GM19324 (cell line): ENCODE data around the gene KLK3.
"Not testable (repeated sequence)": the region's sequence is repeated elsewhere in the genome, so short reads cannot be mapped to it uniquely, and the experiment has no call there.

ENCODE experiments used
- ATAC-seq: cut with Tn5 transposase; IDR thresholded peaks from one replicate; pipeline ENCODE4 v1.9.1; 2021; ENCODE audit warnings: mild to moderate bottlenecking, moderate library complexity; ENCODE audit not compliant: unreplicated experiment, low FRiP score

KLK3 gene

DNA sequence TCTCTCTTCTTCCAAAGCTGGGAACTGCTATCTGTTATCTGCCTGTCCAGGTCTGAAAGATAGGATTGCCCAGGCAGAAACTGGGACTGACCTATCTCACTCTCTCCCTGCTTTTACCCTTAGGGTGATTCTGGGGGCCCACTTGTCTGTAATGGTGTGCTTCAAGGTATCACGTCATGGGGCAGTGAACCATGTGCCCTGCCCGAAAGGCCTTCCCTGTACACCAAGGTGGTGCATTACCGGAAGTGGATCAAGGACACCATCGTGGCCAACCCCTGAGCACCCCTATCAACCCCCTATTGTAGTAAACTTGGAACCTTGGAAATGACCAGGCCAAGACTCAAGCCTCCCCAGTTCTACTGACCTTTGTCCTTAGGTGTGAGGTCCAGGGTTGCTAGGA is 5.1 kb downstream of the KLK3 start:
- ATAC-seq = no peak

- ATAC-seq = no peak
Measured at GRCh38 chr19:50861010-50861409, 6.3 kb downstream of the KLK3 start.

DNA sequence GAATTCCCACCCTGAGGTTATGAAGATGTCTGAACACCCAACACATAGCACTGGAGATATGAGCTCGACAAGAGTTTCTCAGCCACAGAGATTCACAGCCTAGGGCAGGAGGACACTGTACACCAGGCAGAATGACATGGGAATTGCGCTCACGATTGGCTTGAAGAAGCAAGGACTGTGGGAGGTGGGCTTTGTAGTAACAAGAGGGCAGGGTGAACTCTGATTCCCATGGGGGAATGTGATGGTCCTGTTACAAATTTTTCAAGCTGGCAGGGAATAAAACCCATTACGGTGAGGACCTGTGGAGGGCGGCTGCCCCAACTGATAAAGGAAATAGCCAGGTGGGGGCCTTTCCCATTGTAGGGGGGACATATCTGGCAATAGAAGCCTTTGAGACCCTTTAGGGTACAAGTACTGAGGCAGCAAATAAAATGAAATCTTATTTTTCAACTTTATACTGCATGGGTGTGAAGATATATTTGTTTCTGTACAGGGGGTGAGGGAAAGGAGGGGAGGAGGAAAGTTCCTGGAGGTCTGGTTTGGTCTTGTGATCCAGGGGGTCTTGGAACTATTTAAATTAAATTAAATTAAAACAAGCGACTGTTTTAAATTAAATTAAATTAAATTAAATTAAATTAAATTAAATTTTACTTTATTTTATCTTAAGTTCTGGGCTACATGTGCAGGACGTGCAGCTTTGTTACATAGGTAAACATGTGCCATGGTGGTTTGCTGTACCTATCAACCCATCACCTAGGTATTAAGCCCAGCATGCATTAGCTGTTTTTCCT is 7.0 kb downstream of the KLK3 start:
- ATAC-seq = no peak

DNA sequence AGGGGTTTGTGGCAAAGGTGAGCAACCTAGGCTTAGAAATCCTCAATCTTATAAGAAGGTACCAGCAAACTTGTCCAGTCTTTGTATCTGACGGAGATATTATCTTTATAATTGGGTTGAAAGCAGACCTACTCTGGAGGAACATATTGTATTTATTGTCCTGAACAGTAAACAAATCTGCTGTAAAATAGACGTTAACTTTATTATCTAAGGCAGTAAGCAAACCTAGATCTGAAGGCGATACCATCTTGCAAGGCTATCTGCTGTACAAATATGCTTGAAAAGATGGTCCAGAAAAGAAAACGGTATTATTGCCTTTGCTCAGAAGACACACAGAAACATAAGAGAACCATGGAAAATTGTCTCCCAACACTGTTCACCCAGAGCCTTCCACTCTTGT is 14.8 kb downstream of the KLK3 start:
- ATAC-seq = no peak

- ATAC-seq = no peak
Measured at GRCh38 chr19:50870417-50871089, 15.8 kb downstream of the KLK3 start.

DNA sequence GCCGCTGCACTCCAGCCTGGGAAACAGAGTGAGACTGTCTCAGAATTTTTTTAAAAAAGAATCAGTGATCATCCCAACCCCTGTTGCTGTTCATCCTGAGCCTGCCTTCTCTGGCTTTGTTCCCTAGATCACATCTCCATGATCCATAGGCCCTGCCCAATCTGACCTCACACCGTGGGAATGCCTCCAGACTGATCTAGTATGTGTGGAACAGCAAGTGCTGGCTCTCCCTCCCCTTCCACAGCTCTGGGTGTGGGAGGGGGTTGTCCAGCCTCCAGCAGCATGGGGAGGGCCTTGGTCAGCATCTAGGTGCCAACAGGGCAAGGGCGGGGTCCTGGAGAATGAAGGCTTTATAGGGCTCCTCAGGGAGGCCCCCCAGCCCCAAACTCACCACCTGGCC is 18.3 kb downstream of the KLK3 start, which contains the start of gene KLK2:
Gene KLK2 (plus strand): TSS at position 384 of the 400 bp plus-strand sequence. CDS start 35 bp downstream, outside the sequence.
- no peak for ATAC-seq

- ATAC-seq = no peak
Measured at GRCh38 chr19:50874211-50874610, 19.5 kb downstream of the KLK3 start.

DNA sequence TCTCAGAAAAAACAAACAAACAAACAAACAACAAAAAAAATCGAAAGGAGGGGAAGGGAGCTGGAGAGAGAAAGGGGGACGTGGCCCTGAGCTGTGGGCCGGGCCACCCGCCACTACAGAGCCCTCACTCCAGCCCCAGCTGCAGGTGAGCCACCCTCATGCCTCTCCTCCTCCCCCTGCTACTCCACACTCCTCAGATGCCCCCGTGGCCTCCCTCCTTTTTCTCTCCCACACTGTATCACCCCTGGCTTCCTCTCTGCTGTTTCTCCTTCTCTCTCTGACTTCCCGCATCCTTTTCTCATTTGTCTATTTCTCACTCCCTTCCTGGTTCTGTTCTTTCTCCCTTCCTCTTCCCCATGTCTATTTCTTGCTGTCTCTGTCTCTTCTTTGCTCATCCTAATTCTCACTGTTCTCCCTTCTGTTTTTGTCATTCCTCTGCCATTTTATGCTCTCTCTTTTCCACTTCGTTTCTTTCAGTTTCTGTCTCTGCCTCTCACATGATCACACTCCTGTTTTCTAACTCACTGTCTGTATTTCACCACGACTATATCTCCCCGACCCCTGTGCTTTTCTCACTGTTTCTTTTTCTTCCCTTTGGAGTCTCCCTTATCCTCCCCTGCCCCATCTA is 21.2 kb downstream of the KLK3 start:
- no peak for ATAC-seq

DNA sequence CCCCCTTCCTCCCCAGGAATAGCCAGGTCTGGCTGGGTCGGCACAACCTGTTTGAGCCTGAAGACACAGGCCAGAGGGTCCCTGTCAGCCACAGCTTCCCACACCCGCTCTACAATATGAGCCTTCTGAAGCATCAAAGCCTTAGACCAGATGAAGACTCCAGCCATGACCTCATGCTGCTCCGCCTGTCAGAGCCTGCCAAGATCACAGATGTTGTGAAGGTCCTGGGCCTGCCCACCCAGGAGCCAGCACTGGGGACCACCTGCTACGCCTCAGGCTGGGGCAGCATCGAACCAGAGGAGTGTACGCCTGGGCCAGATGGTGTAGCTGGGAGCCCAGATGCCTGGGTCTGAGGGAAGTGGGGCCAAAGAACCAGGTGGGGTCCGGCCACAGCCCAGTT is 21.7 kb downstream of the KLK3 start:
- no peak for ATAC-seq

- ATAC-seq = no peak
Measured at GRCh38 chr19:50877338-50877737, 22.6 kb downstream of the KLK3 start.

GRCh38 chr19:50878851-50879250 is 24.1 kb downstream of the KLK3 start:
- ATAC-seq = no peak

- no peak for ATAC-seq
Measured at GRCh38 chr19:50880241-50880640, 25.5 kb downstream of the KLK3 start.

DNA sequence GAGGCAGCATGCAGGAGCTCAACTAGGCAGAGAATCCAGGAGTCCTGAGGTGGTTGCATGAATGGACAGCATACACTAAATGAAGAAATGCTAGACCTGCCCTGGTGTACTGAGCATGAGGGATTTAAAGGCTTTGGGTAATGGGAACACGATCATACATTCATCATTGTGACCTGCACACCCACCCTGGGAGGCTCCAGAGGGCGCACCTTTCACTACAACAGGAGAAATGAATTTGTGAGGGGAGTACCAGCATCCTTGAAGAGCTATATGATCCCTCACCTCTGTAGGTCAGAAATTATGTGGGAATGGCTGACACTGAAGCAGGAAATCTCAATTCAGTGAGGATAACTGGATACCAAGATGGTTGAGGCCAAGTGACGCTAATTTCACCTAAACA is 27.5 kb downstream of the KLK3 start:
- ATAC-seq = no peak

- ATAC-seq = no peak
Measured at GRCh38 chr19:50889638-50890037, 34.9 kb downstream of the KLK3 start.

GRCh38 chr19:50890422-50891252 is 35.9 kb downstream of the KLK3 start:
- ATAC-seq = no peak

DNA sequence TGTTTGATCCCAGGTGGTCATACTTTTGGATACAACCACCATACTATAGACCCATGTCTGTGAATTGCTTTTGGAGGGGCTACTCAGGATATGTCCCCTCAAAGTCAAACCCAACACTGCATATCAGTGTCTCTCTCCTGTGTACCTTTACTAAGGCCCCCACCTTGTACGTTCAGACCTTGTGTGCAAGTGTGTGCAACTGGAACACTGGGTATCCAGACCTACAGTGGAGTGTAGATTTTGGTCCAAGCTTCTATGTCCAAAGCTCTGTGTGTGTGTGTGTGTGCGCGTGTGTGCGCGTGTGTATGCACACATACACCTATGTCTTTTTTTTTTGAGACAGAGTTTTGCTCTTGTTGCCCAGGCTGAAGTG is 36.5 kb downstream of the KLK3 start:
- ATAC-seq = no peak

DNA sequence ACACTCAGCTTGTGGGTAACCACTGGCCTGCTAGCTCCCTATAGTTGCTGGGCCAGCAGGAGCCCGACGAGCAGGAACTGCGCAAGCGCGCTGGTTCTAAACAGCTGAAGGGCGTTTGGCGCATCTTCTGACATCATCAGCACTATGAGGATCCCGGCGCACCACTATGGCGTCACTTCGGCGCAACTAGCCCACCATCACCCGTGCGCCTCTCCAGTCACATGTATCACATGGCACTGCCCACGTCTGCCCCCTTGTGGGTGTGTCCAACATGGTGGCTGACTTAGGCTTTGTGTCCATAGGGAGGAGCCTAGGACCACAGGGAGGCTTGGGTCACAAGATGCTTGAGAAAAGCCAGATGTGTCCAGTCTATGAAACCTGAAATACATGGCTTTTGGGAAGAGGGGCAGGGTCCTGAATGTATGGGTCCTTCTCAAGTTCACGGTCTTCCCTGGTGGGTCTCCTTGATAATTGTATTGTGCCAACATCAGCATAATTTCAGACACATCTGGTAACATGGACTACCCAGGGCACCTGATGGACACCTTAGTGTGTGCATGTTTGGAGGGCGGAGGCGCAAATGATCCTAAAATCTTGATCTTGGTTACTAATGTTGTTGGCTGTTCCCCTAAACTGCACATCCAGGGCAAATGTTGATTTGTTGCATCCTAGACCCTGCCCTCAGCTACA is 38.5 kb downstream of the KLK3 start:
- ATAC-seq = no peak

DNA sequence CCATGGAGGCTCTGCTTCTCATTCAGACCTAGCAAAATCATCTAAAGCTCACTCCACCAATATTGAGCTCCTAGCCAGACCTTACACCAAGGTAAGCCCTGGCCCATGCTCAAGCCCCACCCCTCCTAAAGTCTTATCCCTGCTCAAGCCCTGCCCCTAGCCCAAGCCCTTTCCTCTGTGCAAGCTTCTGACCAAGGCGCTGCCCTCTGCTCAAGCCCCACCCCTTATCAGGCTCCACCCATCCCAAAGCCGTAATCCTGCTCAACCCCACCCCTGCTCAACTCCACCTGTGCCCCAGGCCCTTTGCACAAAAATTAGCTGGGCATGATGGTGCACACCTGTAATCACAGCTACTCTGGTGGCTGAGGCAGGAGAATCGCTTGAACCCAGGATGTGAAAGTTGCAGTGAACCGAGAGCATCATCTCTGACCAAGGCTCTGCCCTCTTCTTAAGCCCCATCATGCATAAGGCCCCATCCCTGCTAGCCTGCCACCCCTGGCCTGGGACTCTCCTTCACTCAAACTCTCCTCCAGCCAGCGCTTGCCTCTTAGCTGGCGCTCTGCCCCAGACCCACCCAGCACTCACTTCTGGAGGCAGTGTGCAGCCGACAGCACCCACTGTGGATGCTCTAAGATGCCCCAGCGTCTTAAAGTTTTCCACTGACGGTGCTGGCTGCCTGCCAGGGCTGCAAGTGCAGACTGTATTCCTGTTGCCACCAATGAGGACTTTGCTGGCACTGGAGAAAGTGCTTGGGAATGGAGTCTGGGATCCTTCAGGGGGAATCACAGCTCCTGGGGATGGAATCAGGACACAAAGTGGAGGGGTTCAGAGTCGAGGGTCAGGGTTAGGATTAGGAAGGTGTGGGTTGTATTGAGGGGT is 40.0 kb downstream of the KLK3 start:
- ATAC-seq = no peak

DNA sequence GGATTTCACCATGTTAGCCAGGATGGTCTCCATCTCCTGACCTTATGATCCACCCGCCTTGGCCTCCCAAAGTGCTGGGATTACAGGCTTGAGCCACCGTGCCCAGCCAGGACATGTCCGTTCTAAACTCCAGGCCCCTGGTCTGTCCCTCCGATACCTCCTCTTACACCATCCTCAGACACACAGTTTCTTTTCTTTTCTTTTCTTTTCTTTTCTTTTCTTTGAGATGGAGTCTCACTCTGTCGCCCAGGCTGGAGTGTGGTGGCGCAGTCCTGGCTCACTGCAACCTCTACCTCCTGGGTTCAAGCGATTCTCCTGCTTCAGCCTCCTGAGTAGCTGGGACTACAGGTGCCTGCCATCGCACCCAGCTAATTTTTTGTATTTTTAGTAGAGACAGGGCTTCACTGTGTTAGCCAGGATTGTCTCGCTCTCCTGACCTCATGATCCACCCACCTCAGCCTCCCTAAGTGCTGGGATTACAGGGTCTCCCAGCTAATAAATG is 41.4 kb downstream of the KLK3 start:
- ATAC-seq = not testable (repeated sequence)
